Sigmoid colon (tissue), 7 donors: ENCODE data around the gene PLCL1. TPM values are rescaled to one million over a fixed set of nuclear protein-coding genes. Genes with fewer than 3 reads are reported as not detected.

ENCODE experiments used
- polyA plus RNA-seq, 3 donors: library from polyadenylated mRNA; stranded (reverse); fragments of 200-250 nt; gene quantifications; one replicate each; pipeline ENCODE4 v1.2.3, GENCODE V29; 2013
- total RNA-seq, 4 donors: library from RNA; depleted of rRNA; stranded (reverse); fragments of >200 nt; gene quantifications; one replicate each; pipeline ENCODE4 v1.1.0, GENCODE V29; 2016
- donor health status: healthy with polysubstance abuse.
- donor health status: Bipolar disorder and iron deficiency.
- donor health status: healthy.

Gene PLCL1
- total and polyA plus RNA-seq, 7 donors = 0.69 to 20.0 (median 13.6) TPM

Other genes starting within 250 kb of the PLCL1 start
- 1 to 10 TPM; 5.4 to 10.0 (median 8.5) TPM for gene RFTN2, start 129.0 kb upstream of the PLCL1 start, total RNA-seq
- gene RFTN2, start 129.0 kb upstream of the PLCL1 start, polyA plus RNA-seq = 1 to 10 TPM in 2 of 3 donors, under 1 TPM in 1; 0.92 to 3.6 (median 1.3) TPM
- 1 to 10 TPM; 3.1 to 6.6 (median 4.5) TPM for gene MARS2, start 99.2 kb upstream of the PLCL1 start, total RNA-seq
- 1 to 10 TPM; 3.0 to 8.3 (median 5.3) TPM for gene MARS2, start 99.2 kb upstream of the PLCL1 start, polyA plus RNA-seq
- gene BOLL, start 19.3 kb upstream of the PLCL1 start, total RNA-seq = not detected
- not detected for gene BOLL, start 19.3 kb upstream of the PLCL1 start, polyA plus RNA-seq